HG03439 (cell line): Measurements from ENCODE around the gene NOVA1.
"Not testable (repeated sequence)": the region's sequence is repeated elsewhere in the genome, so short reads cannot be mapped to it uniquely, and the experiment has no call there.

Experiments used
- ATAC-seq: cut with Tn5 transposase; IDR thresholded peaks from one replicate; pipeline ENCODE4 v1.9.1; 2021; ENCODE audit warnings: mild to moderate bottlenecking, moderate library complexity; ENCODE audit not compliant: unreplicated experiment

Gene NOVA1

GRCh38 chr14:26597589-26598080 is at the start of gene NOVA1:
TSS of gene NOVA1 (minus strand) at chr14:26598033. CDS start at chr14:26597436, 597 bp downstream.
- no peak for ATAC-seq

DNA sequence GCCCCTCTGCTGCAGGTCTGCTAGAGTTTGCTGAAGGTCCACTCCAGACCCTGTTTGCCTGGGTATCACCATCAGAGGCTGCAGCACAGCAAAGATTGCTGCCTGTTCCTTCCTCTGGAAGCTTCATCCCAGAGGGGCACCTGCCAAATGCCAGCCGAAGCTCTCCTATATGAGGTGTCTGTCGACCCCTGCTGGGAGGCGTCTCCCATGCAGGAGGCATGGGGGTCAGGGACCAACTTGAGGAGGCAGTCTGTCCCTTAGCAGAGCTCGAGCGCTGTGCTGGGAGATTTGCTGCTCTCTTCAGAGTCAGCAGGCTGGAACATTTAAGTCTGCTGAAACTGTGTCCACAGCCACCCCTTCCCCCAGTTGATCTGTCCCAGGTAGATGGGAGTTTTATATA is 47.2 kb upstream of the NOVA1 start:
- ATAC-seq, result not testable (repeated sequence)

GRCh38 chr14:26636561-26636960 is 38.7 kb upstream of the NOVA1 start:
- ATAC-seq, result no peak

DNA sequence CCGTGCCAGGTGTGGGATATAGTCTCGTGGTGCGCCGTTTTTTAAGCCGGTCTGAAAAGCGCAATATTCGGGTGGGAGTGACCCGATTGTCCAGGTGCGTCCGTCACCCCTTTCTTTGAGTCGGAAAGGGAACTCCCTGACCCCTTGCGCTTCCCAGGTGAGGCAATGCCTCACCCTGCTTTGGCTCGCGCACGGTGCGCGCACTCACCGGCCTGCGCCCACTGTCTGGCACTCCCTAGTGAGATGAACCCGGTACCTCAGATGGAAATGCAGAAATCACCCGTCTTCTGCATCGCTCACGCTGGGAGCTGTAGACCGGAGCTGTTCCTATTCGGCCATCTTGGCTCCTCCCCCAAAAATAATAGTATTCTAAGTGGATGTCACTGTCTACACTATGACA is 37.1 kb upstream of the NOVA1 start:
- ATAC-seq, result not testable (repeated sequence)

DNA sequence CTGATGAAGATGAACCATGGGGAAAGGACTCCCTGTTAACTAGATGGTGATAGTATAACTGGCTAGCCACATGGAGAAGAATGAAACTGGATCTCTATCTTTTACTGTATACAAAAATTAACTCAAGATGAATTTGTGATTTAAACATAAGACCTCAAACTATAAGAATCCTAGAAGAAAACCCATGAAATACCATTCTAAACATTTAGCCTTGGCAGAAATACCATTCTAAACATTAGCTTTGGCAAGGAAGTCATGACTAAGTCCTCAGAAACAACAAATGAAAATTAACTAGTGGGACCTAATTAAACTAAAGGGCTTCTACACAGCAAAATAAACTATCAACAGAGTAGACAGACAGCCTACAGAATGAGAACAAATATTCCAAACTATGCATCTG is 28.4 kb upstream of the NOVA1 start:
- ATAC-seq, result no peak

DNA sequence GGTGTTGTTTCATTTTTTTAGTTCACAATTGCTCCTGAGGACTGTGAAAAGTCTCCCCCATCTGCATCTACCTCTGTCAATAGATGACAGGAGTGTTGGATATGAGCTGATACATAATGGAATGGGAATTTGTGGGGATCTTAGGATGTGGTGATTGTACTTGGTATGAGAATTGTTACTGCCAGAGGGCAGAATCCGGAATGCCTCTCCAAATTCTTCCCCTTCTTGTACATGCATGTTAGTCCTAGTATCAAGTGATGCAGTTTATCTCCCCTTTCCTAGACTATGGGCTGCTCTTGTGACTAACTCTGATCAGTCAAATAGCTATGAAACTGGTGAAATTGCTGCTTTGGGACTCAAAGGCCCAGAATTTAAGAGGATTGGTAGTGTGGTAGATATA is 24.8 kb upstream of the NOVA1 start:
- no peak for ATAC-seq

DNA sequence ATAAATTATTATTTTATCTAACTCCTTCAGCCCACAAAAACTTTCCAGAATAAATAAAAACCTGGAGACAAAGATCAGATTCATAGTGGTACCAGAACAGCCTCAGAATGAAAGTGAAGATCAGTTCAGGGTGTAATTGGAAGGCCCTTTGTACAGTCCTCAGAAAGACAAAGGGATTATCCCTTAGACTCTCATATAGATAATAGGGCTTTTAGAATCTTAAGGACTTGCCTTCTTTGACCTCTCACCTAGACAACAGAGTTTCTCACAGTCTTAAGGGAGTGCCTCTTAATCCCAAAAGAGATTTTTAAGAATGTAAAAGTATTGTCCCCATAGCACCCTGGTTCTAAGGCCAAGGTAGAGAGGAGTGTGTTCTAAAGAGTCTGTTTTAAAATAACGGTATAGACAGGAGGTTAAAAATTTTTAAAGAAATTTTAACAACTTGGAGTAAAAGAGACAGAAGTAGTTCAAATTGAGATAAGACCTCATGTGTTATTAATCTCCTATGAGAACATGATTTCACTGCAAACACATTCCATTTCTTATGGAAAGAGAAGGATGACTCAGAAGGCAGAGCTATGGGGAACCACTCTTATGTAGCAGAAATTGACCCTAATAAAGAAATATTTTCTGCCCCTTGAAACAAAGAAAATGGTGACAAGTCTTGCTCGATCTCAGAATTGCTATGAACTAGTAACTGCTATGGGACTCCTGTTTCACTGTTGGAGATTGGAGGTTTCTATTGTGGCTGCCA is 24.2 kb upstream of the NOVA1 start:
- no peak for ATAC-seq

- no peak for ATAC-seq
Observed at GRCh38 chr14:26621364-26621763, 23.5 kb upstream of the NOVA1 start.

GRCh38 chr14:26611259-26611658 is 13.4 kb upstream of the NOVA1 start:
- ATAC-seq, result no peak

DNA sequence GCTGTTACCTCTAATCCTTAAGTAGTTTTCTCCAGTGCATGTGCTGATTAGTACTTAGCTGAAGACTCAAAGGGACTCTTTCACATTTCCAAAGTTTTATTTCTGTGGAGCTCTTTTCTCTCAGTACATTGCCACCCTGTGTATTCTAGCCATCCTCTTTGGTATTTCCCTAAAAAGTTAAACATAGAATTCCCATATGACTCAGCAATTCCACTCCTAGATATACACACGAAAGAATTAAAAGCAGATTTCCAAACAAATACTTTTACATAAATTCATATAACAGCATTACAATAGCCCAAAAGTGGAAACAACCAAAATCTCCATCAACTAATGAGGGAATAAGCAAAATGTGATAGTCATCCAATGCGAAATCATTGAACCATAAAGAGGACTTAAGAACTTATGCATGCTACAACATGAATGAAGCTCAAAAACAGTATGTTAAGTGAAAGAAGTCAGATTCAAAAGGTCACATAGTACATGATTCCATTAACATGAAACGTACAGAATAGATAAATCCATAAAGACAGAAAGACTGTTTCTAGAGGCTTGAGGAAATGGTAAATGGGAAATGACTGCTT is 9.0 kb upstream of the NOVA1 start:
- no peak for ATAC-seq

- no peak for ATAC-seq
Observed at GRCh38 chr14:26605602-26606001, 7.8 kb upstream of the NOVA1 start.

DNA sequence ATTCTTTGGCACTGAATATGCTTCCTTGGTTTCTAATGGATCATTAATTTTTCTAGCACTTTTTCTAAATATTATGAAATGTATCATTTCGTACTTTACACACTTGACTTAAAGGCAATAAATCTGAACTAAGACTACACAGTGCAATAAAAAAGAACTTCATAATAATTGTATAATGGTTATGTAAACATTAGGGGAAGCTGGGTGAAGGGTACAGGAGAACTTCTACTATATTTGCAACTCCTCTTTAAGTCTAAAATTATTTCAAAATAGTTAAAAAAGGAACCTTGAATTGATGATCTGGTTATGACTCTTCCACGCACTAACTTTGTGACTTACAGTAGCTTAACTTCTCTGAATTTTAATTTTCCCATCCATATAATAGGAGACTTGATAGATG is 5.1 kb upstream of the NOVA1 start:
- ATAC-seq, result no peak

DNA sequence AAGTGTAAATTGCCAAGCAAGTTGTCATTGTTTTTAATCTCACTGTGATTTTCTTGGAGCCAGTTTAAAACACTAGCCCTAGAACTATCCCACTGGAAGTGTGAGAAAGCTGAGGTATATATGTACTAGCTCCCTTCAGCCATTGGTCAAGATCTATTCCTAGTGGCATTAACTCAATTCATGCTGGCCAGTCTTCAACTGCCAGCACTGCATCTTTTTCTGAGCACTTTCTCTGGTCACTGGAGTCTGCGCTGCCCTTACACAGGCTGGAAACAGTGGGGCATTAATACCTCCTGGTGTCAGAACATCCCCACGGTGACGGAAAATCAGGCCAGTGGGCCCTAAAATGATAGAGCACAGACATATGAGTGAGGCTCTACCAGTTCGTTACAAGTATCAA is 4.0 kb upstream of the NOVA1 start:
- no peak for ATAC-seq

GRCh38 chr14:26599291-26599690 is 1.5 kb upstream of the NOVA1 start:
- no peak for ATAC-seq

DNA sequence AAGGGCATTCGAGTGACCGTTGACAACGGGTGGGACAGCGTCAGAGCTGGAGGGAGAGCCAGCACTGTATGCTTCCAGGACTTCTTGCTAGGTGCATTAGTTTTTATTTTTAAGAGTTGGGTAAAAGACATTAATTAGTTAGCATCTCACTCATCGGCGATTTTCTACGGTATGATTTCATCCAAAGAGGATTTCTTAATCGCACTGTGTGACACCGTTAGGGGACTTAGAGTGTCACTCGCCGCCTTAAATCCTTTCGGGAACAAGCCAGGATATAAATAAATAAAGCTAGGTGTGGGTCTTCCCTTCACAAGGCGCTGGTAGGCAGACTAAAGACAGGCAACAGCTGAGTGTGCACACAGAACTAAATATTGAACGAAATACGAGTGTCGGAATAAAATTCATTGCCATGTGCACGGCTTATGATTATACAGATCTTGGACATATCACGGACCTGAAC is 869 bp upstream of the NOVA1 start:
- no peak for ATAC-seq

DNA sequence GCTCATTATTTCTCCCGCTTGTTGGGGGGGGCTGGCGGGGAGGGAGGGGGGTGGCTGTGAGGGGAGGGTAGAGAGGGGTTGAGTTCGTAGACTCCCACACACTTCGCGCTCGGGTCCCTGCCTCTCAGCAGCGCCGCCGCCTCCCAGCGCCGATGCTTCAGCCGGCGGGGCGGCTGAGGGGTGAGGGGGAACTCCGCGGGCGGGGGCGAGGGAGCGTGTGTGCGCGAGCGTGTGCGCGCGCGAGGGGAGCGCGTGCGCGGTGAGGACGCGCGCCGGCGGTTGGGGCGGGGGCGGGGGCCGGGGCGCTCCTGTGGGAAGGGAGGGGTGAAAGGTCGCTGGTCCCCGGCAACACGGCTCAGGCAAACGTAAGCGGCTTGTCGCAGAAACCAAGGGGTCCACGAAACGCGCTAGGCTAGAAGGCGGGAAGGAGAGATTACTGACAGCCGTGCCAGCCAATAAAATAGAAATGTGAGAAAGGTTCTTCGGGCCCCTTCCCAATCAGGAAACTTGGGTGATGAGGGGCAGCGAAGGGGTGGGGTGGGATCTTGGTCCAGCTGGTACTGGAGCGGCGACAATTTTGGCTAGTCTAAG is 343 bp upstream of the NOVA1 start:
- no peak for ATAC-seq

DNA sequence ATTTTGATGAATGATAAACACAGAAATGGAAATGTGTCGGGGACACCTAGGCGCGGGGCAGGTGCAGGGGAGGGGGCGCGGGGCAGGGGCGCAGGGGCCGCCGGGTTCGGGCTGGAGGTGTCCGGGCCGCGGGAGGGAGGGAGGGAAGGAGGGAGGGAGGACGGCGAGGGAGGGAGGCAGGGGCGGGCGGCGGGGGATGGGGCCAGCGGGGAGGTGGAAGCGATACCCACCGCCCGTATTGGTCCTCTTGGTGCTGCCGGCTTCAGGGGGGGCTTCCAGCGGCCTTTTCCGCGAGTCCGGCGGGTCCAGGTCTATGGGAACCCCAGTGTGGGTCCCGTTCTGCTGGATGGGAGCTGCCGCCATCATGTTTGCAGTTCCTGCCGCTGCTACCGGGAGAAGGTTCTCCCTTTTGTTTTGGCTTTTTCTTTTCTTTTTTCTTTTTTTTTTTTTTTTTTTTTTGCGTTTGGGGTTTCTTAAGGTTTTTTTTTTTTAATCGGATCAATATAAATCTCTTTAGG is 703 bp downstream of the NOVA1 start:
- ATAC-seq, result no peak

DNA sequence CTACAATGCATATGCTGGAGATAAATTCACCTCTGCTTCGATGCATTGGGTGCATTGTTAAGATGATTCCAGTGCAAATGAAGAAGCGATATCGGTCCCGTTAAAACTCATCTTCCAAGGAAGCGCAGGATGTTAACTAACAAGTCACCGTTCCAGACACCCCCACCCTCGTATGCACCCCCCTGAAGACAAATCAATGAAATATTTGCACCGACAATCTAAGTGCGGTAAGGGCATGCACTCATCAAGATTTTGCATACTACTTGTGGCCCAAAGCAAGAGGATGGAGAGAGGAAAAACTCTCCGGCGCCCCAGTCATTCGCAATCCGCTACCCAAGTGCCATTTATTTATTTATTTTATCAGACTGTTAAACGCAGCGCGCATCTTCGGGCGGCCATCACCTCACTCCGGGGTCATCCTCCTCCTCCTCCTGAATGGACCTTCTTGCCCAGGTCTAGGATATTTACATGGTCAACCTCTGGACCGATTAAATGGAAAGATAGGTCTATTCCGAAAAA is 1.2 kb downstream of the NOVA1 start:
- ATAC-seq, result no peak

- ATAC-seq, result no peak
Observed at GRCh38 chr14:26595926-26596542, 1.8 kb downstream of the NOVA1 start.

DNA sequence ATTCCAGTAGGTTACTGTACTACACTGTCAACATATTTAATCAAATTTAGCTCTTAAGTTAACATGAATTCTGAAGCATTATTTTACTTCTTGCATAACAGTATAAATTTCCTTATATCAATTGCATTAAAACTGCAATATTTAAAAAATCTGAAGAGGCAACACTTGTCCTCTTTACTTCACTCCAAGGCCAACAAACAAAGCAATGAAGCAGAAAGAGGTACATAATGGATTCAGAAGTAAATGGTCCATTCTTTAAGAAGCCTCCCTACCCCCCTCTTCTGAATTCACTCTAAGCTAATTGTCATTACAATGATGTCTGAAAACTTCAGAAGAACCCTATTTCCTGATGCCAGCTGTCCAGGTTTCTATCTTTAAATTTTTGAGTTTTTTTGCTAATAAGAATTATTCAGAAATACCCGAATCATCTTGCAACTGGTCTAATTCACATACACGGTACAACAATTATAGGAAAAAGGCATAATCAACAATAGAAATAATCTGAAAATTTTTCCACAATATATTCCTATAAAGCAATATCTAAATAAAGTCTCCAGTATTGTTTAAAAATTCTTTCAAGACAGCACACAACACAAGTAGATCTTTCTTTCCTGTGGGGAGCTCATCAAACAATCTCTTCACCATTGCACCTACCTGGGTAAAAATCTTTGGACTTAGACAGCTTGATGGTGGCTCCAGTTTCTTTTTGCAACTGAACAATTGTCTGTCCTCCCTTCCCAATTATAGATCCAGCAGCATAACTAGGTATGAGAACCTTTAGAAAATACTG is 2.9 kb downstream of the NOVA1 start:
- no peak for ATAC-seq
